ENCODE data around the gene PTPRA. TPM values are rescaled to one million over a fixed set of nuclear protein-coding genes. Genes with fewer than 3 reads are reported as not detected.
A peak's percentile ranks its signal among the peaks of the same experiment; 100 is the strongest.
"Not testable (repeated sequence)": the region's sequence is repeated elsewhere in the genome, so short reads cannot be mapped to it uniquely, and the experiment has no call there.

The PTPRA gene
- total RNA-seq, 1 experiment from 2014 or later = 56.9 TPM

DNA sequence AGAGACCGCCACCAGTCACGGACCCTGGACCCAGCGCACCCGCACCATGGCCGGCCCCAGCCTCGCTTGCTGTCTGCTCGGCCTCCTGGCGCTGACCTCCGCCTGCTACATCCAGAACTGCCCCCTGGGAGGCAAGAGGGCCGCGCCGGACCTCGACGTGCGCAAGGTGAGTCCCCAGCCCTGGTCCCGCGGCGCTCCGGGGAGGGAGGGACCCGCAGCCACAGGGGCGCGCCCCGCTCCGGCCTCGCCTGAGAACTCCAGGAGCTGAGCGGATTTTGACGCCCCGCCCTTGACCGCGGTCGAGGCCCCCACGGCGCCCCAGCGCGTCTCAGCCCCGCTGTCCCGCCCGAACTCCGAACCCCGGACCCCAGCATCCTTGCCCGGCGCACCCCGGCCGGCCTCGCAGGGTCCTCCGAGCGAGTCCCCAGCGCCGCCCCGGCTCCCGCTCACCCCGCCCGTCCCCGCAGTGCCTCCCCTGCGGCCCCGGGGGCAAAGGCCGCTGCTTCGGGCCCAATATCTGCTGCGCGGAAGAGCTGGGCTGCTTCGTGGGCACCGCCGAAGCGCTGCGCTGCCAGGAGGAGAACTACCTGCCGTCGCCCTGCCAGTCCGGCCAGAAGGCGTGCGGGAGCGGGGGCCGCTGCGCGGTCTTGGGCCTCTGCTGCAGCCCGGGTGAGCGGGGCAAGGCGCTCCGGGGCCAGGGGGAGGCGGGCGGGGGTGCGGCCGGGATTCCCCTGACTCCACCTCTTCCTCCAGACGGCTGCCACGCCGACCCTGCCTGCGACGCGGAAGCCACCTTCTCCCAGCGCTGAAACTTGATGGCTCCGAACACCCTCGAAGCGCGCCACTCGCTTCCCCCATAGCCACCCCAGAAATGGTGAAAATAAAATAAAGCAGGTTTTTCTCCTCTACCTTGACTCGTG is 198.6 kb downstream of the PTPRA start, which contains the start of gene OXT:
Gene OXT, plus strand, starts transcription at position 11 of the 920 bp plus-strand sequence. Its CDS starts 36 bp downstream, at position 47.
- H3K4me1 ChIP-seq (ENCODE audit: insufficient read depth, low read length, poor library complexity, severe bottlenecking) = no peaks in the 10 kb centered on the region
- no TSS peak for BruUV-seq (replicated peaks)
- H3K9me3 ChIP-seq (ENCODE audit: low read depth, low read length, poor library complexity, severe bottlenecking) = no peaks in the 10 kb centered on the region
- POLR2A ChIA-PET (ENCODE audit: low non-redundant PET) = no interaction called here
- TF ChIP-seq EZH2 (IDR thresholded peaks at IDR 0.05; ENCODE audit: borderline replicate concordance, low read depth, low read length, poor library complexity, severe bottlenecking) = peak; percentile 38
- TF ChIP-seq, protein P1, sequence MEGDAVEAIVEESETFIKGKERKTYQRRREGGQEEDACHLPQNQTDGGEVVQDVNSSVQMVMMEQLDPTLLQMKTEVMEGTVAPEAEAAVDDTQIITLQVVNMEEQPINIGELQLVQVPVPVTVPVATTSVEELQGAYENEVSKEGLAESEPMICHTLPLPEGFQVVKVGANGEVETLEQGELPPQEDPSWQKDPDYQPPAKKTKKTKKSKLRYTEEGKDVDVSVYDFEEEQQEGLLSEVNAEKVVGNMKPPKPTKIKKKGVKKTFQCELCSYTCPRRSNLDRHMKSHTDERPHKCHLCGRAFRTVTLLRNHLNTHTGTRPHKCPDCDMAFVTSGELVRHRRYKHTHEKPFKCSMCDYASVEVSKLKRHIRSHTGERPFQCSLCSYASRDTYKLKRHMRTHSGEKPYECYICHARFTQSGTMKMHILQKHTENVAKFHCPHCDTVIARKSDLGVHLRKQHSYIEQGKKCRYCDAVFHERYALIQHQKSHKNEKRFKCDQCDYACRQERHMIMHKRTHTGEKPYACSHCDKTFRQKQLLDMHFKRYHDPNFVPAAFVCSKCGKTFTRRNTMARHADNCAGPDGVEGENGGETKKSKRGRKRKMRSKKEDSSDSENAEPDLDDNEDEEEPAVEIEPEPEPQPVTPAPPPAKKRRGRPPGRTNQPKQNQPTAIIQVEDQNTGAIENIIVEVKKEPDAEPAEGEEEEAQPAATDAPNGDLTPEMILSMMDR (conservative IDR thresholded peaks at IDR 0.05; ENCODE audit: low read depth, low read length) = no peak
- no peak for DNase-seq (ENCODE audit: low spot score)
- H3K4me3 ChIP-seq (ENCODE audit: low read depth, low read length, poor library complexity, severe bottlenecking) = peak within 1 kb of the TSS; percentile 30
- peaks cover 10% of the 10 kb centered on the region for H3K27me3 ChIP-seq (replicated peaks; ENCODE audit: insufficient read depth, low read depth, low read length, poor library complexity)
- CTCF ChIA-PET = no interaction called here
- intact Hi-C loops (cut with micrococcal nuclease; ENCODE audit: unreplicated experiment) = no loop called here
- no peak within 1 kb of the TSS for H3K27ac ChIP-seq (ENCODE audit: low read depth, low read length, poor library complexity, severe bottlenecking)
- no peaks in the 10 kb centered on the region for H3K36me3 ChIP-seq (ENCODE audit: insufficient read depth, low read length, poor library complexity, severe bottlenecking)

DNA sequence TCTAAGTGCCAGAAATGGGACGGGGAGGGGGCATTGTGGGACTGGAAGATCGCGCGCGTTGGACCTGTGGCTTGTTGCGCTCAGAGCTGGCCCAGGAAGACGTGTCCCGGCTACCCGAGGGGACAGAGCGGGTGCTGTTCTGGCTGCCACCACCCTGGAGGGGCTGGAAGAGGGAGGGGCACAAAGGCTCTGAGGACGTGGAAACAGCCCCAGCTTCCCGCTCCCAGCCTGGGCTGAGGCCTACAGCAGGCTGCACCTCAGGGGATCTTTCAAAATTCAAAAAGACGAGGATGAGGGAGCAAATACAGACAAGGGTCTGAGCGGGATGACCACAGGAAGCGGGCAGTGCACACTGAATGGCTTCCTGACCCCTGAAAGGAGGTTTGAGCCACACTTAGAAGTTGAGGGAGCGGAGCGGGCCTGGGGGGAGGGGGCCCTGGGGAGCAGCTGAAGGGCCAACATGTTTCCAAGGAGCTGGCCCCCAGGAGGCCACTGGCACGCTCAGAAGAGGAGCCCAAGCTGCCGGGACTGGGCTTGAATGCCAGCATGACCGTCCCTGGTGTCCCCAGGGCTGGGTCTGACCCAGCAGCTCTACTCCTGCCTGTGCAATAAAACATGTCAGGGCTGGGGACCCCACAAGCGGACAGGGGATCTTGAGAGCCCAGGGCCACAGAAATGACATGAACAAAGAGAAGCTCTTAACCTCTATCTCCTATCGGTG is 199.4 kb downstream of the PTPRA start:
- ChIA-PET POLR2A (ENCODE audit: low non-redundant PET) (no interaction called here), CTCF (interaction anchor here (0.6 kb wide), 1 partner anchor 21 kb away, joined by 7 read pairs; no protein-coding TSS in a partner anchor)
- H3K9me3 ChIP-seq (ENCODE audit: low read depth, low read length, poor library complexity, severe bottlenecking) = no peaks in the 10 kb centered on the region
- DNase-seq (ENCODE audit: low spot score) = no peak
- no peak overlapping the region for H3K27ac ChIP-seq (ENCODE audit: low read depth, low read length, poor library complexity, severe bottlenecking)
- H3K27me3 ChIP-seq (replicated peaks; ENCODE audit: insufficient read depth, low read depth, low read length, poor library complexity) = peaks cover 10% of the 10 kb centered on the region
- intact Hi-C loops (cut with micrococcal nuclease; ENCODE audit: unreplicated experiment) = no loop called here
- no peaks in the 10 kb centered on the region for H3K4me1 ChIP-seq (ENCODE audit: insufficient read depth, low read length, poor library complexity, severe bottlenecking)
- no peaks in the 10 kb centered on the region for H3K36me3 ChIP-seq (ENCODE audit: insufficient read depth, low read length, poor library complexity, severe bottlenecking)
- no peak overlapping the region for H3K4me3 ChIP-seq (ENCODE audit: low read depth, low read length, poor library complexity, severe bottlenecking)
- no peak for TF ChIP-seq EZH2 (IDR thresholded peaks at IDR 0.05; ENCODE audit: borderline replicate concordance, low read depth, low read length, poor library complexity, severe bottlenecking)
- TF ChIP-seq, protein P1 (conservative IDR thresholded peaks at IDR 0.05; ENCODE audit: low read depth, low read length) = no peak
- BruUV-seq (replicated peaks) = no TSS peak

DNA sequence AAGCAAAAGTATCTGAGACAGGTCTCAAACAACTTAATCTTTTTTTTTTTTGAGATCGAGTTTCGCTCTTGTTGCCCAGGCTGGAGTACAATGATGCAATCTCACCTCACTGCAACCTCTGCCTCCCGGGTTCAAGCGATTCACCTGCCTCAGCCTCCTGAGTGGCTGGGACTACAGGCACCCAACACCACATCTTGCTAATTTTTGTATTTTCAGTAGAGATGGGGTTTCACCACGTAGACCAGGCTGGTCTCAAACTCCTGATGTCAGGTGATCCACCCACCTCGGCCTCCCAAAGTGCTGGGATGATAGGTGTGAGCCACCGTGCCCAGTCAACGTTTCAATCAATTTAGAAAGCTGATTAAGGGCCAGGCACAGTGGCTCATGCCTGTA is 200.0 kb downstream of the PTPRA start:
- POLR2A ChIA-PET (ENCODE audit: low non-redundant PET); BruUV-seq (replicated peaks); H3K9me3 ChIP-seq (ENCODE audit: low read depth, low read length, poor library complexity, severe bottlenecking); H3K4me1 ChIP-seq (ENCODE audit: insufficient read depth, low read length, poor library complexity, severe bottlenecking); H3K4me3 ChIP-seq (ENCODE audit: low read depth, low read length, poor library complexity, severe bottlenecking); DNase-seq (ENCODE audit: low spot score); intact Hi-C loops (cut with micrococcal nuclease; ENCODE audit: unreplicated experiment); H3K27me3 ChIP-seq (replicated peaks; ENCODE audit: insufficient read depth, low read depth, low read length, poor library complexity); H3K27ac ChIP-seq (ENCODE audit: low read depth, low read length, poor library complexity, severe bottlenecking); H3K36me3 ChIP-seq (ENCODE audit: insufficient read depth, low read length, poor library complexity, severe bottlenecking): not testable (repeated sequence)
- CTCF ChIA-PET = interaction anchor here (0.6 kb wide), 1 partner anchor 21 kb away, joined by 7 read pairs; no protein-coding TSS in a partner anchor
